Panc1 (cell line): ENCODE data around the gene FTO.

Source experiments
- POLR2AphosphoS5 ChIP-seq: IDR thresholded peaks from 2 replicates; pipeline ENCODE4 v1.6.1; 2012; ENCODE audit warnings: mild to moderate bottlenecking, low read depth, low read length, moderate library complexity
- SIN3A ChIP-seq: IDR thresholded peaks from 2 replicates; pipeline ENCODE4 v1.6.1; 2012; ENCODE audit warnings: low read depth, mild to moderate bottlenecking, low read length, moderate library complexity, borderline replicate concordance; ENCODE audit not compliant: insufficient read depth
- TCF7L2 ChIP-seq: IDR thresholded peaks from 2 replicates; pipeline ENCODE4 v1.6.1; 2011; ENCODE audit warnings: mild to moderate bottlenecking, low read depth, low read length, inconsistent platforms
- TF ChIP-seq, protein P1 (sequence below): fragments of 450-650 bp; IDR thresholded peaks from 2 replicates; pipeline ENCODE4 v1.5.1; 2017; ENCODE audit warnings: mild to moderate bottlenecking
- TF ChIP-seq, protein P2 (sequence below), 2 experiments: IDR thresholded peaks; 2 replicates each; pipeline ENCODE4 v1.6.1; 2011 to 2012; ENCODE audit warnings: low read depth in 2 of 2, control low read depth in 1 of 2, low read length in 1 of 2, mild to moderate bottlenecking in 1 of 2, moderate library complexity in 1 of 2; ENCODE audit not compliant: insufficient read depth in 1 of 2

DNA sequence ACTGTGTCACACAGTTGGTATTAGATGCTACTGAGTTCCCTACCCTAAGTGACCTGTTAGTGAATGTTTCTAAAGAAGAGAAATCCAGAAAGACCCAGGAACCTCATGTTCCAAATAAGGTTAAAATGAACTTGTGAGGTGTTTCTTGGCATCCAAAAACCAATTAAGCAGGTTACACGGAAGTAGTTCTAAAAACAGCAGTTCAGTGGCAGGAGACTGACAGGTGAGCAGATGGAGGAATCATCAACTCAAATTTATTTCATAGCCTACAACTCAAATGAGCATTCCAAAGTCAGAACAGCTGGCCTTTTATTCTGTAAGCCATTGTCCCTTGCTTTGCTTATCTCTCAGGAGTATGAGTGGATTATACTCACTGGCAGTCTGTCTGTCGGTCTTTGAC lies 394.3 kb downstream of the FTO start:
- TF ChIP-seq, protein P1, sequence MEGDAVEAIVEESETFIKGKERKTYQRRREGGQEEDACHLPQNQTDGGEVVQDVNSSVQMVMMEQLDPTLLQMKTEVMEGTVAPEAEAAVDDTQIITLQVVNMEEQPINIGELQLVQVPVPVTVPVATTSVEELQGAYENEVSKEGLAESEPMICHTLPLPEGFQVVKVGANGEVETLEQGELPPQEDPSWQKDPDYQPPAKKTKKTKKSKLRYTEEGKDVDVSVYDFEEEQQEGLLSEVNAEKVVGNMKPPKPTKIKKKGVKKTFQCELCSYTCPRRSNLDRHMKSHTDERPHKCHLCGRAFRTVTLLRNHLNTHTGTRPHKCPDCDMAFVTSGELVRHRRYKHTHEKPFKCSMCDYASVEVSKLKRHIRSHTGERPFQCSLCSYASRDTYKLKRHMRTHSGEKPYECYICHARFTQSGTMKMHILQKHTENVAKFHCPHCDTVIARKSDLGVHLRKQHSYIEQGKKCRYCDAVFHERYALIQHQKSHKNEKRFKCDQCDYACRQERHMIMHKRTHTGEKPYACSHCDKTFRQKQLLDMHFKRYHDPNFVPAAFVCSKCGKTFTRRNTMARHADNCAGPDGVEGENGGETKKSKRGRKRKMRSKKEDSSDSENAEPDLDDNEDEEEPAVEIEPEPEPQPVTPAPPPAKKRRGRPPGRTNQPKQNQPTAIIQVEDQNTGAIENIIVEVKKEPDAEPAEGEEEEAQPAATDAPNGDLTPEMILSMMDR = no peak
- no peak for TF ChIP-seq POLR2AphosphoS5
- TF ChIP-seq, protein P2, sequence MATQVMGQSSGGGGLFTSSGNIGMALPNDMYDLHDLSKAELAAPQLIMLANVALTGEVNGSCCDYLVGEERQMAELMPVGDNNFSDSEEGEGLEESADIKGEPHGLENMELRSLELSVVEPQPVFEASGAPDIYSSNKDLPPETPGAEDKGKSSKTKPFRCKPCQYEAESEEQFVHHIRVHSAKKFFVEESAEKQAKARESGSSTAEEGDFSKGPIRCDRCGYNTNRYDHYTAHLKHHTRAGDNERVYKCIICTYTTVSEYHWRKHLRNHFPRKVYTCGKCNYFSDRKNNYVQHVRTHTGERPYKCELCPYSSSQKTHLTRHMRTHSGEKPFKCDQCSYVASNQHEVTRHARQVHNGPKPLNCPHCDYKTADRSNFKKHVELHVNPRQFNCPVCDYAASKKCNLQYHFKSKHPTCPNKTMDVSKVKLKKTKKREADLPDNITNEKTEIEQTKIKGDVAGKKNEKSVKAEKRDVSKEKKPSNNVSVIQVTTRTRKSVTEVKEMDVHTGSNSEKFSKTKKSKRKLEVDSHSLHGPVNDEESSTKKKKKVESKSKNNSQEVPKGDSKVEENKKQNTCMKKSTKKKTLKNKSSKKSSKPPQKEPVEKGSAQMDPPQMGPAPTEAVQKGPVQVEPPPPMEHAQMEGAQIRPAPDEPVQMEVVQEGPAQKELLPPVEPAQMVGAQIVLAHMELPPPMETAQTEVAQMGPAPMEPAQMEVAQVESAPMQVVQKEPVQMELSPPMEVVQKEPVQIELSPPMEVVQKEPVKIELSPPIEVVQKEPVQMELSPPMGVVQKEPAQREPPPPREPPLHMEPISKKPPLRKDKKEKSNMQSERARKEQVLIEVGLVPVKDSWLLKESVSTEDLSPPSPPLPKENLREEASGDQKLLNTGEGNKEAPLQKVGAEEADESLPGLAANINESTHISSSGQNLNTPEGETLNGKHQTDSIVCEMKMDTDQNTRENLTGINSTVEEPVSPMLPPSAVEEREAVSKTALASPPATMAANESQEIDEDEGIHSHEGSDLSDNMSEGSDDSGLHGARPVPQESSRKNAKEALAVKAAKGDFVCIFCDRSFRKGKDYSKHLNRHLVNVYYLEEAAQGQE (IDR thresholded peaks at IDR 0.05; ENCODE audit: insufficient read depth in 1 of 2, low read depth in 2 of 2, low read length in 1 of 2) = no peak
- no peak for TF ChIP-seq SIN3A
- TF ChIP-seq TCF7L2 = no peak
